ENCODE data around the gene YPEL1. TPM values are rescaled to one million over a fixed set of nuclear protein-coding genes. Genes with fewer than 3 reads are reported as not detected.

The YPEL1 gene
- total and polyA plus RNA-seq, 2 of the 8 experiments (the other 6 are each of a cell fraction or from before 2014, with no cell fraction given): 6.0 to 6.7 TPM

DNA sequence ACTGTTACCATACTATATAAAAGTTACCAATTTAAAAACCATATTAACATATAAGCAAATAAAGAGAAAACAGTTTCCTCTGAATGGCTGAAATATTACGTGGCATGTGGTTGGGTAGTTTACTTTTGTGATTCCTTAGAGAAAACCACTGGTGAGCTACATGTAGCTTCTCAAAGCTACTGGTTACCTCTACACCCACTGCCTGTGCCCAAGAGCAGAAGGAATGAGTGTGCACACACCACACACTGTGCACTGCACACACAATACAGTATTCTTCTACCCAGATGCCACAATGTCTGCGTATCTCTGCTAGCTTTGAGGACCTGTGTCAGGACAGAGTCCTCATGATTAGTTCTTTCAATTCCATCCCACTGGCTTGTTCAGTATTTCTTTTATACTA is 25.5 kb upstream of the YPEL1 start:
- WGBS, 2 experiments (ENCODE audit: extremely low coverage in 1 of 2, insufficient coverage in 1 of 2, insufficient read length in 1 of 2, insufficient replicate concordance in 2 of 2, low coverage in 1 of 2, low lambda C conversion rate in 2 of 2, missing lambda C conversion rate in 1 of 2): 94% methylated on average over 2 of the region's 2 CpGs; no CpG with 5 or more reads in 1 of the 2 experiments
- H3K23ac ChIP-seq (ENCODE audit: insufficient read length): no peak overlapping the region
- H2BK12ac ChIP-seq (ENCODE audit: low read depth, low read length): no peak overlapping the region
- H3K4me1 ChIP-seq (replicated peaks in 1 of 4; ENCODE audit: control insufficient read depth in 3 of 4, insufficient read depth in 4 of 4, low read length in 3 of 4): no peaks in the 10 kb centered on the region
- FAIRE-seq (no peak), DNase-seq (ENCODE audit: low read depth in 1 of 2, low spot score in 2 of 2) (no peak)
- H3K36me3 ChIP-seq (ENCODE audit: control insufficient read depth in 2 of 4, insufficient read depth in 4 of 4, low read length in 3 of 4): peaks cover 18 to 49% (median 35%) of the 10 kb centered on the region in 4 experiments
- no peaks in the 10 kb centered on the region; the same call in 1 of the 2 replicates for H3K79me1 ChIP-seq (ENCODE audit: low read depth, low read length)
- no peaks in the 10 kb centered on the region for H3K9me3 ChIP-seq (ENCODE audit: insufficient read depth in 2 of 2, low read depth in 1 of 2, low read length in 1 of 2)
- no peak overlapping the region for H3K4me2 ChIP-seq (ENCODE audit: insufficient read depth in 1 of 2, low read depth in 2 of 2, low read length in 2 of 2)
- H2BK120ac ChIP-seq (replicated peaks; ENCODE audit: low read depth, low read length): no peak overlapping the region
- no peak overlapping the region for H3K14ac ChIP-seq (ENCODE audit: insufficient read length)
- no peak overlapping the region for H2BK5ac ChIP-seq (ENCODE audit: low read depth, low read length)
- no peak overlapping the region for H3K9ac ChIP-seq (replicated peaks in 1 of 4; ENCODE audit: extremely low read depth in 1 of 4, low read depth in 3 of 4, low read length in 3 of 4)
- H3K23me2 ChIP-seq (ENCODE audit: low read depth, low read length): no peaks in the 10 kb centered on the region
- H4K20me1 ChIP-seq (replicated peaks in 1 of 2; ENCODE audit: control insufficient read depth in 1 of 2, insufficient read depth in 2 of 2, low read length in 2 of 2): peaks cover 4 to 7% of the 10 kb centered on the region in 2 experiments
- no peak overlapping the region for H2BK20ac ChIP-seq (ENCODE audit: low read length)
- no peak overlapping the region for H3K56ac ChIP-seq (replicated peaks; ENCODE audit: insufficient read length, low read depth, low read length)
- ChIA-PET CTCF (ENCODE audit: partially characterized antibody) (interaction anchor here (0.9 to 1.4 kb wide), 5 partner anchors 10 to 186 kb away, joined by 3 to 4 read pairs (median 4); no protein-coding TSS in a partner anchor), POLR2A (ENCODE audit: partially characterized antibody) (interaction anchor here (0.7 kb wide), 1 partner anchor 62 kb away, joined by 3 read pairs; no protein-coding TSS in a partner anchor)
- no peaks in the 10 kb centered on the region for H3K27me3 ChIP-seq (replicated peaks in 1 of 4; ENCODE audit: control insufficient read depth in 3 of 4, extremely low read depth in 1 of 4, insufficient read depth in 3 of 4, low read length in 3 of 4)
- no peak overlapping the region for H3K4ac ChIP-seq (replicated peaks; ENCODE audit: insufficient read length, low read depth, low read length)
- H3K79me2 ChIP-seq (ENCODE audit: control insufficient read depth in 1 of 2, insufficient read depth in 2 of 2, low read length in 2 of 2): no peaks in the 10 kb centered on the region
- H3K18ac ChIP-seq (ENCODE audit: extremely low read depth, low read length): no peak overlapping the region; the same call in 1 of the 2 replicates
- no peak overlapping the region for H4K8ac ChIP-seq (ENCODE audit: extremely low read depth, insufficient read depth, low read length)
- TF ChIP-seq POU5F1 (IDR thresholded peaks at IDR 0.05; ENCODE audit: low read depth, low read length) (no peak), MAFK (IDR thresholded peaks at IDR 0.05; ENCODE audit: low read depth, low read length) (no peak), ASH2L (IDR thresholded peaks at IDR 0.05; ENCODE audit: low read length) (no peak)
- H2AK5ac ChIP-seq (ENCODE audit: low read depth, low read length): no peak overlapping the region
- no peak overlapping the region for H3K4me3 ChIP-seq (ENCODE audit: extremely low read depth in 1 of 4, insufficient read depth in 2 of 4, low read depth in 3 of 4, low read length in 4 of 4)
- H2AFZ ChIP-seq (ENCODE audit: low read length): no peak overlapping the region
- H3K27ac ChIP-seq (ENCODE audit: low read depth, low read length): no peak overlapping the region
- no peak overlapping the region for H4K5ac ChIP-seq (ENCODE audit: insufficient read length, low read depth, low read length)
- no peak overlapping the region for H4K91ac ChIP-seq (replicated peaks; ENCODE audit: insufficient read length, low read length)
- H2BK15ac ChIP-seq (ENCODE audit: low read length): no peak overlapping the region

All from H1 (cell line).